ENCODE measurements around the gene MANEA.

DNA sequence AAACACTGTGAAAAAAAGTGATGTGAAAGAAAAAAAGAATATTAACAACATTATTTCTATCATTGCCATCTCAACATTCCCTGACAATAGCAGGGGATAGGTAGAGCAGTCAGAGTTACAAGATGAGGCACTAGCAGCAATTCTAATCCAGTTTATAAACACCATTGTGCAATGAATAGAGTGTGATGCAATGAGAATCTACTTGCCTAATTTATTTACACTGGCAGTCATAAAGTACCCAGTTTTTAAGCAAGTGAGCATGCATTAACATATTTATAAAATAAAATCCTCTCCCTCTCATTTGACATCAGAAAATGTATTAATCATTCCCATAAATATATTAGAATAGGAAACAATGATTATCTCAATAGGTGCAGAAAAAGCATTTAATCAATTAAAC lies 2.5 kb upstream of the MANEA start:
- TF ChIP-seq CTCF (IDR thresholded peaks at IDR 0.05) (no peak), EZH2phosphoT487 (IDR thresholded peaks at IDR 0.05) (no peak), EZH2 (IDR thresholded peaks at IDR 0.05) (no peak)

All from neural progenitor cell (in vitro differentiated cells).